CD4-positive, alpha-beta memory T cell (primary cell): ENCODE measurements around the gene MYOZ2. TPM values are rescaled to one million over a fixed set of nuclear protein-coding genes. Genes with fewer than 3 reads are reported as not detected.

Experiments used
- CTCF ChIA-PET: fragments of 350-600 bp; sonication (Branson Sonifier 250); formaldehyde crosslinking; loops from one replicate; lab custom pipeline; 2021; ENCODE audit warnings: inconsistent platforms; ENCODE audit not compliant: partially characterized antibody; lab: Charles Lee
- POLR2A ChIA-PET: fragments of 350-600 bp; sonication (Branson Sonifier 250); formaldehyde crosslinking; loops from one replicate; lab custom pipeline; 2021; ENCODE audit not compliant: partially characterized antibody; lab: Charles Lee
- DNase-seq, 5 donors: peaks; one replicate each; pipeline versions ENCODE4 v3.0.0 to v3.0.0-alpha.2; 2020 to 2022; ENCODE audit warnings: mixed read lengths in 1 of 5
- H3K27ac ChIP-seq: one replicate; pipeline ENCODE4 v1.7.0; 2013; ENCODE audit warnings: low read depth, low read length
- H3K27me3 ChIP-seq: 2 replicates; pipeline ENCODE4 v1.7.0; 2013; ENCODE audit warnings: mild to moderate bottlenecking, low read length, moderate library complexity; ENCODE audit not compliant: insufficient read depth
- H3K36me3 ChIP-seq: 2 replicates; pipeline ENCODE4 v1.7.0; 2013; ENCODE audit warnings: mild to moderate bottlenecking, low read length, moderate library complexity; ENCODE audit not compliant: insufficient read depth
- H3K4me1 ChIP-seq: 2 replicates; pipeline ENCODE4 v1.7.0; 2013; ENCODE audit warnings: mild to moderate bottlenecking, low read length, moderate library complexity; ENCODE audit not compliant: insufficient read depth
- H3K4me3 ChIP-seq, 2 donors: one replicate each; pipeline ENCODE4 v1.7.0; 2013; ENCODE audit warnings: low read length in 2 of 2, mild to moderate bottlenecking in 1 of 2
- H3K9me3 ChIP-seq, 2 donors: one replicate each; pipeline ENCODE4 v1.7.0; 2013; ENCODE audit warnings: low read length in 2 of 2, control low read depth in 1 of 2; ENCODE audit not compliant: control insufficient read depth in 1 of 2
- H3K27ac Mint-ChIP-seq, 7 donors: one replicate each; pipeline ENCODE4 v1.8.0; 2020 to 2021; ENCODE audit warnings: mixed read lengths in 7 of 7, mild to moderate bottlenecking in 6 of 7, inconsistent platforms in 3 of 7, moderate library complexity in 3 of 7
- H3K27me3 Mint-ChIP-seq, 2 donors: one replicate each; pipeline ENCODE4 v1.8.0; 2020 to 2021; ENCODE audit warnings: mixed read lengths in 2 of 2
- H3K36me3 Mint-ChIP-seq, 2 donors: one replicate each; pipeline ENCODE4 v1.8.0; 2020 to 2021; ENCODE audit warnings: mixed read lengths in 2 of 2, inconsistent platforms in 1 of 2, mild to moderate bottlenecking in 1 of 2
- H3K4me1 Mint-ChIP-seq, 4 donors: one replicate each; pipeline ENCODE4 v1.8.0; 2020 to 2021; ENCODE audit warnings: mixed read lengths in 4 of 4, mild to moderate bottlenecking in 1 of 4
- H3K4me3 Mint-ChIP-seq, 8 donors: one replicate each; pipeline ENCODE4 v1.8.0; 2020 to 2021; ENCODE audit warnings: mixed read lengths in 8 of 8, mild to moderate bottlenecking in 7 of 8, moderate library complexity in 6 of 8, inconsistent platforms in 3 of 8
- H3K9me3 Mint-ChIP-seq, 8 donors: one replicate each; pipeline ENCODE4 v1.8.0; 2020 to 2021; ENCODE audit warnings: mixed read lengths in 8 of 8, mild to moderate bottlenecking in 5 of 8, inconsistent platforms in 3 of 8, moderate library complexity in 1 of 8
- intact Hi-C: fragments of 100-400 bp; cut with micrococcal nuclease; formaldehyde crosslinking; loops from one replicate; pipeline ENCODE4 v1.15.1; 2023
- polyA plus RNA-seq, 2 donors: library from polyadenylated mRNA; unstranded; fragments of 300-500 nt; fragmentation: Illumina TruSeq; gene quantifications; one replicate each; pipeline ENCODE4 v1.2.3, GENCODE V29; 2021
- total RNA-seq, 2 experiments: library from RNA; stranded (reverse); gene quantifications; one replicate each; pipeline ENCODE4 v1.2.3, GENCODE V29; 2021

Gene MYOZ2
- total RNA-seq: not detected
- not detected for polyA plus RNA-seq

GRCh38 chr4:119135721-119136121 lies at the start of gene MYOZ2:
TSS of gene MYOZ2 (plus strand) at chr4:119135832. CDS start at chr4:119136526, 694 bp downstream.
- Histone ChIP-seq H3K4me3 (no peak within 1 kb of the TSS), H3K27ac (no peak within 1 kb of the TSS), H3K4me1 (peaks cover 36% of the 10 kb centered on the region), H3K9me3 (no peaks in the 10 kb centered on the region), H3K27me3 (no peaks in the 10 kb centered on the region), H3K36me3 (no peaks in the 10 kb centered on the region)
- peaks cover 32 to 44% (median 38%) of the 10 kb centered on the region in 4 donors for H3K4me1 Mint-ChIP-seq
- no peak within 1 kb of the TSS for H3K4me3 Mint-ChIP-seq
- peaks cover 0 to 1% of the 10 kb centered on the region in 2 donors for H3K27me3 Mint-ChIP-seq
- H3K9me3 Mint-ChIP-seq: peaks cover 0 to 3% (median 0%) of the 10 kb centered on the region in 8 donors
- intact Hi-C loops: loop anchor here (5.0 kb wide), 2 partner anchors 77 to 93 kb away; partner anchors contain the start of gene USP53
- peak within 1 kb of the TSS in 3 of 7 donors; percentile 5 to 72 (median 10) for H3K27ac Mint-ChIP-seq
- H3K36me3 Mint-ChIP-seq: no peaks in the 10 kb centered on the region
- DNase-seq: no peak
- ChIA-PET CTCF (interaction anchor here (1.5 kb wide), 1 partner anchor 49 kb away, joined by 3 read pairs; no protein-coding TSS in a partner anchor), POLR2A (interaction anchor here (1.0 kb wide), 1 partner anchor 76 kb away, joined by 3 read pairs; no protein-coding TSS in a partner anchor)

- Histone ChIP-seq H3K4me3 (no peak overlapping the region), H3K36me3 (no peaks in the 10 kb centered on the region), H3K27me3 (no peaks in the 10 kb centered on the region), H3K9me3 (no peaks in the 10 kb centered on the region), H3K4me1 (no peaks in the 10 kb centered on the region), H3K27ac (no peak overlapping the region)
- Mint-ChIP-seq H3K4me3 (no peak overlapping the region), H3K27me3 (peaks cover 2 to 3% of the 10 kb centered on the region in 2 donors), H3K36me3 (no peaks in the 10 kb centered on the region), H3K4me1 (peaks cover 0 to 1% (median 0%) of the 10 kb centered on the region in 4 donors), H3K9me3 (no peaks in the 10 kb centered on the region), H3K27ac (no peak overlapping the region)
- POLR2A ChIA-PET: interaction anchor here (1.2 to 1.6 kb wide), 2 partner anchors 125 to 213 kb away, joined by 5 to 11 read pairs; partner anchors contain the start of gene USP53
- intact Hi-C loops: loop anchor here (2.0 kb wide), 1 partner anchor 126 kb away; the partner anchor contains the start of gene USP53
- CTCF ChIA-PET: interaction anchor here (0.9 to 2.7 kb wide), 15 partner anchors 10 to 387 kb away, joined by 3 to 10 read pairs (median 5); partner anchors contain the start of gene USP53
- DNase-seq: no peak
These were observed 48.5 kb upstream of the MYOZ2 start for GRCh38 chr4:119087121-119087520.

GRCh38 chr4:119087656-119088055 lies 48.0 kb upstream of the MYOZ2 start:
- Histone ChIP-seq H3K9me3 (no peaks in the 10 kb centered on the region), H3K27ac (no peak overlapping the region), H3K36me3 (no peaks in the 10 kb centered on the region), H3K4me1 (no peaks in the 10 kb centered on the region), H3K27me3 (no peaks in the 10 kb centered on the region), H3K4me3 (no peak overlapping the region)
- Mint-ChIP-seq H3K4me1 (peaks cover 0 to 1% (median 0%) of the 10 kb centered on the region in 4 donors), H3K4me3 (no peak overlapping the region), H3K9me3 (no peaks in the 10 kb centered on the region), H3K27ac (no peak overlapping the region), H3K36me3 (no peaks in the 10 kb centered on the region), H3K27me3 (peaks cover 2 to 3% of the 10 kb centered on the region in 2 donors)
- intact Hi-C loops: loop anchor here (2.0 kb wide), 1 partner anchor 125 kb away; the partner anchor contains the start of gene USP53
- ChIA-PET CTCF (interaction anchor here (0.9 to 2.7 kb wide), 15 partner anchors 9 to 387 kb away, joined by 3 to 10 read pairs (median 5); partner anchors contain the start of gene USP53), POLR2A (interaction anchor here (0.6 to 1.6 kb wide), 3 partner anchors 125 to 213 kb away, joined by 4 to 11 read pairs (median 5); partner anchors contain the start of gene USP53)
- no peak for DNase-seq

- Mint-ChIP-seq H3K27ac (no peak overlapping the region), H3K4me1 (peaks cover 5 to 10% (median 7%) of the 10 kb centered on the region in 4 donors), H3K27me3 (peaks cover 3 to 14% of the 10 kb centered on the region in 2 donors), H3K36me3 (no peaks in the 10 kb centered on the region), H3K9me3 (no peaks in the 10 kb centered on the region), H3K4me3 (no peak overlapping the region)
- H3K36me3 ChIP-seq: no peaks in the 10 kb centered on the region
- no peaks in the 10 kb centered on the region for H3K9me3 ChIP-seq
- H3K4me3 ChIP-seq: no peak overlapping the region
- H3K27ac ChIP-seq: no peak overlapping the region
- intact Hi-C loops: no loop called here
- CTCF ChIA-PET: no interaction called here
- H3K4me1 ChIP-seq: no peaks in the 10 kb centered on the region
- POLR2A ChIA-PET: no interaction called here
- H3K27me3 ChIP-seq: no peaks in the 10 kb centered on the region
- no peak for DNase-seq
These were observed 42.4 kb upstream of the MYOZ2 start for GRCh38 chr4:119093042-119093827.

GRCh38 chr4:119097282-119097900 lies 38.2 kb upstream of the MYOZ2 start:
- Histone ChIP-seq H3K27ac (no peak overlapping the region), H3K36me3 (no peaks in the 10 kb centered on the region), H3K4me1 (no peaks in the 10 kb centered on the region), H3K4me3 (no peak overlapping the region), H3K27me3 (no peaks in the 10 kb centered on the region), H3K9me3 (no peaks in the 10 kb centered on the region)
- H3K27ac Mint-ChIP-seq: no peak overlapping the region
- no peaks in the 10 kb centered on the region for H3K9me3 Mint-ChIP-seq
- H3K36me3 Mint-ChIP-seq: no peaks in the 10 kb centered on the region
- no peak overlapping the region for H3K4me3 Mint-ChIP-seq
- ChIA-PET POLR2A (no interaction called here), CTCF (interaction anchor here (2.7 kb wide), 1 partner anchor 10 kb away, joined by 9 read pairs; no protein-coding TSS in a partner anchor)
- no peak for DNase-seq
- peaks cover 3 to 13% of the 10 kb centered on the region in 2 donors for H3K27me3 Mint-ChIP-seq
- peaks cover 5 to 10% (median 7%) of the 10 kb centered on the region in 4 donors for H3K4me1 Mint-ChIP-seq
- intact Hi-C loops: no loop called here

GRCh38 chr4:119098306-119098705 lies 37.3 kb upstream of the MYOZ2 start:
- Histone ChIP-seq H3K36me3 (no peaks in the 10 kb centered on the region), H3K4me3 (no peak overlapping the region), H3K27me3 (no peaks in the 10 kb centered on the region), H3K27ac (no peak overlapping the region), H3K9me3 (no peaks in the 10 kb centered on the region), H3K4me1 (no peaks in the 10 kb centered on the region)
- no peak for DNase-seq
- no peaks in the 10 kb centered on the region for H3K36me3 Mint-ChIP-seq
- H3K9me3 Mint-ChIP-seq: no peaks in the 10 kb centered on the region
- H3K4me3 Mint-ChIP-seq: no peak overlapping the region
- ChIA-PET POLR2A (no interaction called here), CTCF (interaction anchor here (1.0 kb wide), 1 partner anchor 11 kb away, joined by 3 read pairs; no protein-coding TSS in a partner anchor)
- intact Hi-C loops: no loop called here
- H3K27me3 Mint-ChIP-seq: peaks cover 3 to 13% of the 10 kb centered on the region in 2 donors
- H3K4me1 Mint-ChIP-seq: peaks cover 5 to 10% (median 7%) of the 10 kb centered on the region in 4 donors
- H3K27ac Mint-ChIP-seq: no peak overlapping the region
